Parathyroid adenoma (tissue), 2 donors: ENCODE data around the gene PTPA.

Experiments
- H2AFZ ChIP-seq: fragments of 300-600 bp; sonication (generic); one replicate; pipeline ENCODE4 v1.7.0; 2017; ENCODE audit warnings: antibody characterized with exemption, mild to moderate bottlenecking
- H3K27ac ChIP-seq: fragments of 300-600 bp; sonication (generic); one replicate; pipeline ENCODE4 v1.7.0; 2017
- H3K27me3 ChIP-seq: fragments of 300-600 bp; sonication (generic); one replicate; pipeline ENCODE4 v1.7.0; 2017; ENCODE audit warnings: low read length; ENCODE audit not compliant: control insufficient read depth, insufficient read depth
- H3K36me3 ChIP-seq: fragments of 300-600 bp; sonication (generic); one replicate; pipeline ENCODE4 v1.7.0; 2017; ENCODE audit warnings: low read length; ENCODE audit not compliant: control insufficient read depth, insufficient read depth
- H3K4me1 ChIP-seq: fragments of 300-600 bp; sonication (generic); one replicate; pipeline ENCODE4 v1.7.0; 2017; ENCODE audit warnings: control low read depth
- H3K4me2 ChIP-seq: fragments of 300-600 bp; sonication (generic); one replicate; pipeline ENCODE4 v1.7.0; 2017; ENCODE audit warnings: low read length
- H3K4me3 ChIP-seq: fragments of 300-600 bp; sonication (generic); one replicate; pipeline ENCODE4 v1.7.0; 2017; ENCODE audit warnings: low read depth, low read length
- H3K79me2 ChIP-seq: fragments of 300-600 bp; sonication (generic); one replicate; pipeline ENCODE4 v1.7.0; 2017; ENCODE audit warnings: control low read depth
- H3K9ac ChIP-seq: fragments of 300-600 bp; sonication (generic); one replicate; pipeline ENCODE4 v1.7.0; 2017; ENCODE audit warnings: mild to moderate bottlenecking
- H3K9me3 ChIP-seq: fragments of 300-600 bp; sonication (generic); one replicate; pipeline ENCODE4 v1.7.0; 2017; ENCODE audit warnings: low read length; ENCODE audit not compliant: control insufficient read depth
- TF ChIP-seq, protein P1 (sequence below): fragments of 300-600 bp; sonication (generic); IDR thresholded peaks from one replicate; pipeline ENCODE4 v1.7.0; 2017; ENCODE audit warnings: antibody characterized with exemption, mild to moderate bottlenecking
- donor health status: primary hyperparathyroidism.

Gene PTPA

DNA sequence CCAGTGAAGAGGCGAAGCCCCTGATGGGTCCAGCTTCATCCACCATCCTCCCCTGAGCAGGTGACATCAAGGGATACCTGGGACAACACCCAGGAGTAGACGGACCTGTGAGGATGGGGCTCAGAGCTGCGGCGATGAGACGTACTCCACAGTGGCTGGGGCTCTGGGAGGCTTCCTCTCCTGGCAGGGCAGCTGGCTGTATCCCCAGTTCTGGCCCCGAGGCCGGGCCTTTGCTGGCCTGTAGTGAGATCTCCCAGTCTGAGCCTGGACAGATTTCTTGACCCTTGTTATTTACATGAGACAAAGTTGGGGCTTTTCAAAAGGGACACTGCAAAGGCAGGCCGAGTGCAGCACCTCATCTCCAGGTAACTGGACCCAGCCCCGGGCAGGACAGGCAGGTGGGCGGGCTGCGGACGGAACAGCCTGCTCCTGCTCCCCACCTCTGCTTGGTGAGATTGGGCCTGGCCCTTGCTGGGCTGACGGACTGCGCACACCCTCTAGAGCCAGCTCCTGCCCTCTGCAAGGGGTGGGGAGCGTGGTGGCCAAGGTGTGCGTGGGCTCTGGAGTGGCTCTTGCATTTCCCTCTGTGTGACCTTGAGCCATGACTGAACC is 43.8 kb downstream of the PTPA start:
- Histone ChIP-seq H3K4me3 (no peak overlapping the region), H3K4me1 (no peaks in the 10 kb centered on the region), H3K27me3 (no peaks in the 10 kb centered on the region), H3K9ac (no peak overlapping the region), H3K36me3 (no peaks in the 10 kb centered on the region), H3K4me2 (no peak overlapping the region), H3K9me3 (no peaks in the 10 kb centered on the region), H3K79me2 (no peaks in the 10 kb centered on the region), H2AFZ (no peak overlapping the region), H3K27ac (no peak overlapping the region)
- TF ChIP-seq, protein P1, sequence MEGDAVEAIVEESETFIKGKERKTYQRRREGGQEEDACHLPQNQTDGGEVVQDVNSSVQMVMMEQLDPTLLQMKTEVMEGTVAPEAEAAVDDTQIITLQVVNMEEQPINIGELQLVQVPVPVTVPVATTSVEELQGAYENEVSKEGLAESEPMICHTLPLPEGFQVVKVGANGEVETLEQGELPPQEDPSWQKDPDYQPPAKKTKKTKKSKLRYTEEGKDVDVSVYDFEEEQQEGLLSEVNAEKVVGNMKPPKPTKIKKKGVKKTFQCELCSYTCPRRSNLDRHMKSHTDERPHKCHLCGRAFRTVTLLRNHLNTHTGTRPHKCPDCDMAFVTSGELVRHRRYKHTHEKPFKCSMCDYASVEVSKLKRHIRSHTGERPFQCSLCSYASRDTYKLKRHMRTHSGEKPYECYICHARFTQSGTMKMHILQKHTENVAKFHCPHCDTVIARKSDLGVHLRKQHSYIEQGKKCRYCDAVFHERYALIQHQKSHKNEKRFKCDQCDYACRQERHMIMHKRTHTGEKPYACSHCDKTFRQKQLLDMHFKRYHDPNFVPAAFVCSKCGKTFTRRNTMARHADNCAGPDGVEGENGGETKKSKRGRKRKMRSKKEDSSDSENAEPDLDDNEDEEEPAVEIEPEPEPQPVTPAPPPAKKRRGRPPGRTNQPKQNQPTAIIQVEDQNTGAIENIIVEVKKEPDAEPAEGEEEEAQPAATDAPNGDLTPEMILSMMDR: no peak

DNA sequence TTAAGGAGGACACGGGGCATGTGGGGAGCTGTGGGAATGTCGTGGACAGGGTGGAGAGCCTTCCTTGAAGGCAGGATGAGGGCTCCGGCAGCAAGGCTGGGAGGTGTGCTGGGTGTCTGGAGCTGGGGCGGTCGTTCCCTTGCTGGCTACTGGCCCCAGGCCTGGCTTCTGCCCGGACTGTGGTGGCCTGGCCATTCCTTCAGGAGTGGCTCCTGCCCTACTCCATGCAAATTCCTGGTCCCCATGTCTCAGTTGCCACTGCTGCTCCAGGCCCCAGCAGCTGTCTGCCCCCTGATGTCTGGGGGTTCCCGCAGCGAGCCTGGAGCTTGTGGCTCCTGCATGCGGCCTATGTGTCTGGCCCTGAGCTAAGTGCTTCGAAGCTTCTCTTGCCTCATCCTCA is 44.9 kb downstream of the PTPA start:
- H3K9me3 ChIP-seq: no peaks in the 10 kb centered on the region
- H3K4me2 ChIP-seq: no peak overlapping the region
- H3K27ac ChIP-seq: no peak overlapping the region
- H3K36me3 ChIP-seq: no peaks in the 10 kb centered on the region
- H3K4me3 ChIP-seq: no peak overlapping the region
- TF ChIP-seq, protein P1: no peak
- no peak overlapping the region for H2AFZ ChIP-seq
- no peak overlapping the region for H3K9ac ChIP-seq
- no peaks in the 10 kb centered on the region for H3K4me1 ChIP-seq
- H3K27me3 ChIP-seq: no peaks in the 10 kb centered on the region
- no peaks in the 10 kb centered on the region for H3K79me2 ChIP-seq

DNA sequence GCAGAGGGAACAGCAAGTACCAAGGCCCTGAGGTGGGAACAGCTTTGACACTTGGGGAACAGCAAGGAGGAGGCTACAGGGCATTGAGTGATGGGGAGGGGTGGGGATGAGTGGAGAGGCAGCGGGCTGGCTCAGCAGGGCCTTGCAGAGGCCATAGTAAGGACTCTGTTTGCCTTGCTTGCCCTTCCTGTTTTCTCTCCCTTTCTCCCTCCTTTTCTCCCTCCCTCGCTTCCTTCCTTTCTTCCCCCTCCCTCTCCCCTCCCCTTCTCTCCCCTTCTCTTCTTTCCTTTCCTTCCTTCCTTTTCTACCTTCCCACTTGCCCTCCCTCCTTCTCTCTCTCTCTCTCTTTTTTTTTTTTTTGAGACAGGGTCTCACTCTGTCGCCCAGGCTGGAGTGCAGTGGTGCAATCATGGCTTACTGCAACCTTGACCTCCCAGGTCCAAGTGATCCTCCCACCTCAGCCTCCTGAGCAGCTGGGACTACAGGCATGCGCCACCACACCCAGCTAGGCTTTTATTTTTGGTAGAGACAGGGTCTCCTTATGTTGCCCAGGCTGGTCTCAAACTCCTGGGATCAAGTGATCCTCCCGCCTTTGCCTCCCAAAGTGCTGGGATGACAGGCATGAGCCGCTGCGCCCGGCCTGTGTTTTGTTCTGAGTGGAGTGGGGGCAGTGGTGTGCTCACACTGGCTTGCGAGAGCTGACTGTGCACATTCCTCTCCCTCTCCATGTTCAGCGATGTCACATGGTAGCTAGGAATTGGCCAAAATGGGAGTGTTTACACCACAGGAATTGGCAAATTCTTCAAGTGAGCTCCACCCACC is 49.7 kb downstream of the PTPA start:
- Histone ChIP-seq H3K79me2 (no peaks in the 10 kb centered on the region), H3K4me2 (no peak overlapping the region), H3K9me3 (no peaks in the 10 kb centered on the region), H3K27ac (no peak overlapping the region), H3K4me3 (no peak overlapping the region), H3K9ac (no peak overlapping the region), H3K4me1 (no peaks in the 10 kb centered on the region), H3K36me3 (no peaks in the 10 kb centered on the region), H3K27me3 (no peaks in the 10 kb centered on the region), H2AFZ (no peak overlapping the region)
- TF ChIP-seq, protein P1: no peak

DNA sequence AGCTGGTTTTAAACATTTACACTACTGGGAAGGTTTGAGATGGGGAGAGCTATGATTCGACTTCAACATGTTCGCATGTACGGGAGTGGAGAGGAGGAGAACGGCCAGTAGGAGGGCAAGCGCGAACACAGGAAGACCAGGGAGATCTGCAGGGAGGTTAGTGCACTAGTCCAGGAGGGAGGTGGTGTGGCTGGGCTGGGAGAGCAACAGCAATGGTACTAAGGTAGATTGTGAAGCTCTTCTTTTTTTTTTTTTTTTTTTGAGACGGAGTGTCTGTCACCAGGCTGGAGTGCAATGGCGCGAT is 50.3 kb downstream of the PTPA start:
- no peak overlapping the region for H3K4me3 ChIP-seq
- no peak overlapping the region for H3K27ac ChIP-seq
- no peaks in the 10 kb centered on the region for H3K36me3 ChIP-seq
- no peak overlapping the region for H3K4me2 ChIP-seq
- TF ChIP-seq, protein P1: no peak
- no peaks in the 10 kb centered on the region for H3K27me3 ChIP-seq
- no peaks in the 10 kb centered on the region for H3K9me3 ChIP-seq
- H3K9ac ChIP-seq: no peak overlapping the region
- H2AFZ ChIP-seq: no peak overlapping the region
- H3K79me2 ChIP-seq: no peaks in the 10 kb centered on the region
- H3K4me1 ChIP-seq: no peaks in the 10 kb centered on the region
